HG03097 (cell line): ENCODE measurements around the gene TAS1R2.

Experiments used
- ATAC-seq: cut with Tn5 transposase; IDR thresholded peaks from one replicate; pipeline ENCODE4 v1.9.1; 2021; ENCODE audit not compliant: unreplicated experiment, low FRiP score

TAS1R2 gene

DNA sequence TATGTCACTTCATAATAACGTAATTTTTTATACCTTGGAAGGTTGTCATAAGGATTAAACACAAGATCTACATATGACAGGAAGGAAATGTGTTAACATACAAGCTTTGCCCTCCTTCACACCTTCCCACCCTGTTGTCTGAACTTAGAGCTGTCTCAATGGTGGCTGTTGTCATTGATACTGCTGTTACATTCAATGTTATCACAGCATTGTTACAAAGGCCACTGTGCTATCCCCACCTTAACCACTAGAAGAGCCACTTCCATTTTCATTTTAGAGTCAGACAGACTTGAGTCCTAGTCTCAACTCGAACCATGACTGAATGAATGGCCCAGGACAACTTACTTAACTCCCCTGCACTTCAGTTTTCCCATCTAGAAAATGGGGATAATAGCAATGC, 31.2 kb downstream of the TAS1R2 start:
- no peak for ATAC-seq

DNA sequence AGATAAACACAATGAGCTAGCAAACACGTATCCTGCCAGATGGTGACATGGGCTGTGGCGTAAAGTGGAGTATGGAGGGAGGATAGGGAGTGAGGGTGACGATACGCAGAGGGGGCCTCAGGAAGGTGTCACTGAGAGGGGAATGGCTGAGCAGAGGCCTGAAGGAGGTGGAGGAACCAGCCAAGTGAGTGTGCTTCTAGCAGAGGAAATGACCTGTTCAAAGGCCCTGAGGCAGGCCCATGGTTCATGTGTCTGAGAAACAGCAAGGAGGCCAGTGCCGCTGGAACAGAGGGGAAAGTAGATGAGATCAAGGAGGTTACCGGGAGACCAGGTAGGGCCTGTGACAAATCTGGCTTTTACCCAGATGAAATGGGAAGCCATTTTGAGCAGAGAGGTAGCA, 36.0 kb downstream of the TAS1R2 start:
- ATAC-seq = no peak

DNA sequence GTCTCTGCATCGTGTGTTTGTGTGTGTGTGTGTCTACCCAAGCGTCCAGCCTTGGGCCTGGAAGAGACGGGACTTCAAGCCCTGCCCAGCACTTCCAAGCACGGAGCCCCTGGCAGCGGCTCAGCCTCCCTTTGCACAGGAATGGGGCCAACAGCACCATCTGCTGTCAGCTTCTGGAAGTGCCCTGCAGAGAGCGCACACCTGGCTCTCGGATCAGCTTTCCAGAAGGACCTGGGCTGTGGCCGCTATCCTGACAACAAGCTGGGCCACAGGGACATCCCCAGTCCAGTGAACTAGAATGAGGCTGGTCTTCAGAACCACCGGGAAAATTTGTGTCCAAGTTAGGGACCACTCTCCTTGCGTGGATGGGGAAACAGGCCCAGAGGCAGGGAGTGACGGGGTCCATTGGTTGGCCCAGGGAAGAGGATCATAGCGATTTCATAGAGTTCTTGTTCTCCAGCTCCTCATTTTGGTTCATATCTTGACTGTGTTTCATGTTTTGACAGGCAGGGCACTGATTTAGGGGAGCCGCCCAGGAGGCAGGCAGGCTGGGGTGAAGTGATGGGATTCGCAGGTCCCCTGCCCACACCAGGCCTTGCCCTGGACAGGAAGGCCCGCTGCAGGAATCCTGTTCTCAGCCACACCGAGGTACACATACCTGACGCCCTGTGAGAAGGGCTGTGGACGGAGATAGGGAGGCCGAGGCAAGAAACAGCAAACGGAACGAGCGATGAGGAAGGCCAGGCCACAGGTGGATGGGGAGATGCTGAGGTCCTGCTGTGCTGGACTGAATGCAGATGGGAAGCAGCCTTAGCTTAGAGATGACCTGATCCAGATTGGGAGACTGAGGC, 38.4 kb downstream of the TAS1R2 start:
- no peak for ATAC-seq

DNA sequence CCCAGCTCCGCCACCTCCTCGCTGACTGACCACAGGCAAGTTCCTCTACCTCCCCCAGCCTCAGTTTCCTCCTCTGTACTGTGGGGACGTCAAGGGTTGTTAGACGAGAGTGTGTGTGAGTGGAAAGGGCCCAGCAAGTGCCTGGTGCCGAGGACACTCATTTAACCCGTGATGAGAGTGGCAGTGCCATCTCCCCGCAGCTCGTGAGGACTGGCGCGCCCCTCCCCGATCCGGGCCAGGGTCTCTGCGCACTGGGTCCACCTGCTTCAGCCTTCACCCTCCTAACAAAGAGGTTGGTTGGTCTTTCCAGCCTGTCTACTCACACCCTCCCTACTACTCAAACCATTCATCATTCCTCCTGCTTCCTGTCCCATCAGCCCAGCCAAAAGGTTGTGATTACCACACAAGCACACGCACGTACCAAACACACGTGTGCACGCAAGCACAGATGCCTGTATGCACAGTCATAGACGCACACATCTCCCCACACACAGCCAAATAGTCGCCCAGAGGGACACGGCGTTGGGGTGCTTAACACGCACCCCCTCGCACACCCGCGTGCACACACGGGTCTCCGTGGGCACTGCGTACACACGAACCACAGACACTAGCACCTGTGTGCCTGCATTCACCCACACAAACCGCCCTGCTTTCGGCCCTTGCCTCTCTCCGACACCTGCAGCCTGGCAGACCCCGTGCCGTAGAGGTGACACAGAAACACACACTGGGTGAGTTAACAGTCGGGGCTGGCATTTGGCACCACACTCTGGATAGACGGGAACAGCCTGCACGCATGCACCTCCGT, 39.3 kb downstream of the TAS1R2 start:
- ATAC-seq = no peak

DNA sequence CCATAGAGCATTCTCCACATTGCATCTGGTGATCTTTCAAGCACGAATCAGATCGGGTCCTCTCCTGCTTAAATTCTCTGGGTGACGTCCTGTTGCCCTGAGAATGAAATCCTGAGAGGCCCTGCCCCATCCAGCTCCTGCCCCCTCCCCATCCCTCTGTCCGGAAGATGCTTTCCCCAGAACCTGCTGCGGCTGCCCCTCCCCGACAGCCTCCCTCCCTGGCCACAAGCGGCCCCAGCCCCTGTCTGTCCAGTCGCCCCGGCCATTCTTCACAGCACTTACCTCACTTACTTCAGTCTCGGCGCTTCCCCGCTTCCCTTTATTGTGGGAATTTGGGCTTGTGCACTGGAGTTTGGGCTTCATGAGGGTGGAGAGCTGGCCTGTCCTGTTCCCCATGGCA, 40.3 kb downstream of the TAS1R2 start:
- ATAC-seq = no peak

DNA sequence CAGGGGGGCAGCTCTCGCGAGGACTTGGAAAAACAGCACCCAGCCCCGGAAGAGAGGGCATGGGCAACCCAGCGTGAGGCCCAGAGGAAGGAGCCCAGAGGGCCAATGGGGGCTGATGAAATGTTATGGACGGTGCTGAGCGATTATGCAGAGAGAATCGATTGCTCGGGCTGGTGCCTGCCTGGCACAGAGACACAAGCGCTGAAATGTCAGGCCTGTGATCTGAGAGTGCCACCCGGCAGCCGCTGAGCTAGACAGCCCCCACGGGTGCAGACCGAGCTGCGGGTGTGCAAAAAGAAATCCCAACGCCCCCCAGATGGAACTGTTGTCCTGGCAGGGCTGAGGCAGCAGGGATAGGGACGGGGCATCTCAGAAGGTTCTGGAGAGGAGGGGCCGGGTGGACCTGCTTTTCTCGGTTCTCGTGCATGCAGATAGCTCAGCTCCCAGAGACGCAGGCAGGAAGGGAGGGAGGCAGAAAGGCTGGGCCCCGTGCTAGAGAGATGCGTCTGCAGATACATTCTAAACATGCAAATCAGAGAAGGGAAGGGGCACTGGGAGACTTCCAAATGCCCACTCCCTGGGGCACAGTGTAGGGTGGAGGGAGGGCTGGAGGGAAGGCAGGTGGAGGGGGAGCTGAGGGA, 41.5 kb downstream of the TAS1R2 start:
- no peak for ATAC-seq

DNA sequence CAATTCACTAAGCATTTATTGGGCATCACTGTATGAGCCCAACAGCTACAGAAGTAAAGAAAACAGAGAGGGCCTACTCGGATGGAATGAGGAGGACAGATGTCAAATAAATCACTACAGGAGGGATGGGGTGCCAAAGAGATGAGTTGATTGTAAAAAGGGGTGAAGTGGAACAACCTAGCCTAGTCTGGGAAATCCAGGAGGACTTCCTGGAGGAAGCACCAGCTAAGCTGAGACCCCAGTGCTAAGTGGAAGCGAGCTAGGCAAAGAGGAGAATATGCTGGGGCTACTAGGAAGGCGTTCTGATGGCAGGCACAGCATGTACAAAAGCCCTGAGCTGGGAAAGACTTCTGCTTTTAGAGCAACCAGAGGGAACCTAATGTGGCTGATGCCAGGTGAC, 42.1 kb downstream of the TAS1R2 start:
- ATAC-seq = no peak

DNA sequence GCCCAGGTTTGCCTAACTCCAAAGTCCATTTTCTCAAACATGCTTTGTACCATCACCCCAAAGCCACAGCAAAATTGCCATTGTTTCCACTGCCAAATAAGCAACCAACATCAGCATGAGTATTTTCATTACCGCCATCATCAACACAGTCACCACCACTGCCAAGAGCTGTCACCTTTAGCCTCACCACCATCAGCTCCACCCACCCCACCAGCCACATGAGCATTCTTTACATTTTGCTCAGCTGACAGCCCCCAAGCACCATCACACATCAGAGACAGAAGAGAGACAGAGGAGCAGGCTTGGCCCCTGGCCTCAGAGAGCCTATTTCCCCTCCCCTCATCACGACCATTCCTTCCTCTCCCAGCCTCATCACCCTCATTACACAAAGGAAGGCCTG, 42.7 kb downstream of the TAS1R2 start:
- no peak for ATAC-seq

DNA sequence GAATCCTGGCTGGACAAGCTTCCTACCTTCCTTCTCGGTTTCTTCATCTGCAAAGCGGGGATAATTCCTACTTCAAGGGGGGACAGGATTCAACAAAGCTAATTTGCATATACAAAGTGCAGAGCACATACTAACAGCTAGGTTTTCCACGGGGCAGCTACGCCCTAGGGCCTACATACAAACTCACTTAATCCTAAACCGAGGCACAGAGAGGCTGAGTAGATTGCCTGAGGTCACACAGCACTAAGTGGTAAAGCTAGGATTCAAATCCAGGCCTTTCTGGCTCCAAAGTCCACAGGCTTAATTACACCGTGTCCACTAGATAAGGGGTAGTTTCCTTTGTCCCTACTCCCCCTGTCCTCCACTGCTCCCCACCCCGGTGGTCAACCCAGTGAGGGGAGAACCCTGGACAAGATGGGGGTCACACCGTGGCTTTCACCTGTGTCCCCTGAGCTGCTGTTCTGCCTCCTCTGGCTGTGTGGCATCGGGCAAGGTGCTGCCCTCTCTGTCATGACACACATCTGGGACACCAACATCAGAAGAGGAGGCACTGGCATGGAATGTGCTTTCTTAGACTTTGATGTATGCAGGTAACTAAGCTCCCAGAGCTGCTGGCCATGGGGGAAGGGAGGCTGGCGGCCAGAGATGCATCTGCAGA, 44.5 kb downstream of the TAS1R2 start:
- ATAC-seq = no peak

DNA sequence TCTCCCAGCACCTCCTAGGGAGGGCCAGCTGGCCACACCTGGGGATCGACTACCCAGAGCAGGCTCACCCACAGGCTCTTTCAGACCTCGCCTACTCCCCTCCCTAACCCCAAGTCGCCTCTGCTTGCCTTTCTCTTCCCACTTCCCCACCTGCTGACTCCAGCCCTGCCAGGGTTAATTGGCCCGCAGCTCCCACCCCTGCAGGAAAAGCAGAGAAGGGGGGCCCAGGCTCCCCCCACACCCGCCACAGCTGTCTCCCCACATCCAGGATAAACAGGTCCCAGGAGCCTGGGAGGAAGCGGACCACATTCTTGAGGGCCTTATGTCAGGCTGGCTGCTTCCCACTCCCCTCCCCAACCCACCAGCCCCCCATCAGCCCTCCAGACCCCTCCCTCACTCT, 45.0 kb downstream of the TAS1R2 start:
- no peak for ATAC-seq

DNA sequence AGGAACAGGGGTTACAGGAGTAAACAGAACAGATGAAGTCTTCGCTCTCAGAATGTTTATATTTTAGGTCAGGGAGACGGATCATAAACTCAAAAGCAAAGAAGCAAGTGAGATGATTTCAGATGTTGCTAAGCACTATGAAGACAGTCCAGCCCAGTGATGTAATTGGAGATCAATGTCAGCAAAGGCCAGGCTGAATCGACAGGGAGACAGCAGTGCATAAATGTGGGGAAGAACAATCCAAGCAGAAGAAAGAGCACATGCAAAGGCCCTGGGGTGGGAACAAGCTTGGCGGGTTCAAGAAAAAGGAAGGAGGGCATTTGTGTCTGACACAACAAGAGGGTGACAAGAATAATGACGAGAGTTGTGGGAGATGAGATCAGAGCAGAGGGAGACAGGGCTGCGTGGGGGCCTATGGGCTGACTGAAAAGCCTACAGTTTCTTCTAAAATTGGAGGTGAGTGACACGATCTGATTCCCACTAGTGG, 47.0 kb downstream of the TAS1R2 start:
- no peak for ATAC-seq

DNA sequence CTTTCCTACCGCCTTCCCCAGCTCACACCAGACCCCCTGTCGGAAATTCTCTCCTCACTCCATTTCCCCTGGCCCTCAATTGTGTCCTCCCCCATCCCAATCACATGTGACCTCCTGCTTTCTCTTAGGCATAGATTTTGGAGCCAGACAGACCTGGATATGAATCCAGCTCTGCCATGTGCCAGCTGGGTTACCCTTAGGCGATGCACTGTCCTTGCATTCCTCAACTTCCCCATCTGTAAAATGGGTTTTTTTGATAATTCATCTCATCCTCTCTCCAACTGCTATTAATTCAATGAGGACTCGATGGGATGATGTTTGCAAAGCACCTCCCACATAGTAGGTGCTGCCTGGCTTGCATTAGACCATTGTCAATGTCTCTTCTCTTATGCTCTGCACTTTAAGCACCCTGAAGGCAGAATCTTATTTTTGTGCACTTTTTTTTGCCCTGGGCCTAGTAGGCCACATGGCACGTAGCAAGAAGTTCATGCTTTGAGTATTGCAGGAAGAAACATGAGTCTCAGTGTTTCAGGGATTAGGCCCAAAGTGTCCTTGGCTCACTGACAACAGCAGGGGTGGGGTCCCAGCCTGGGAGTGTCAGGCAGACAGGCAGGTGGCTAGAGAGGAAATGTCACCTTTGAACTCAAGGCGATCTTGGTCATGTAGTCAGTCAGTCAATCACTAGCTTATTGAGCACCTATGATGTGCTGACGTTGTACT, 47.6 kb downstream of the TAS1R2 start:
- ATAC-seq = no peak

DNA sequence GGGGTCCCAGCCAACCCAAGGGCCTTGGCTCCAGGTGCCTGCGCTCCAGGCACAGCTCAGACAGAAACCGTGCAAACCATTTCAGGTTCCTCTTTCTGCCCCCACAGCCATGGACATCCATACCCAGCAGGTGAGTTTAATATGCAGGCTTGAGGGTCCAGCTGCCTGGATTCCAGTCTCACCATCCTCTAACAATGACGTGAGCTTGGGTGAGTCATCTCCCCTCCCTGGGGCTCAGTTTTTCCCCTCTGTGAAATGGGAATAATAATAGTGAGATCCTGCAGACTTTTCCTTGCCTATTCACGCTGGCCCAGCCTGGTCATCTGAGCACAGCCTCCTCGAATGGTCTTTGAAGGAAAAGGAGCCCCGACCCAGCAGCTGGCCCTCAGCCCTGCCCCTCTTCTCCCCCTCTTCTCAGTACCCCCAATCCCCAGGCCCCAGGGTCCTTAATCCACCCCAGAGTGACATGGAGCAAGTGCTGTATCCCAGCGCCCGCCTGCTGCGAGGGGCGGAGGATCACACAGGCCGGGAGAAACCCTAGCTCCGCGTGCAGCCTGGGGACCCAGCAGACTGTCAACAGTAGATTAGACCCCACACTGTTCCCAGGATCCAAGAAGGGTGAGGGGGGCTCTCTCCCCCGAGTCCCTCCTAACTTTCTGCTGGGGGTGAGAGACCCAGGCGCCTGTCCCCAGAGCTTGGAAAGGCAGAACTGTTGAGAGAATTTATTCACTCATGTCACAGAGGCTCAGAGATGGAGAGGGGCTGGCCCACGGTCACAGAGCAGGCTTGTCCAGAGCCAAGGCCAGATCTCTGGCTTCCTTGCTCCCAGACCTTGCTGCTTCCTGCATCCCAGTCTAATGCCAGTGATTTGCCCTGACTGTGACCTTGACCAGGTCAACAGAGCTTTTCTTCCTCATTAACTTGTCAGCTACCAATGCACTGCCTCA, 49.2 kb downstream of the TAS1R2 start:
- no peak for ATAC-seq

DNA sequence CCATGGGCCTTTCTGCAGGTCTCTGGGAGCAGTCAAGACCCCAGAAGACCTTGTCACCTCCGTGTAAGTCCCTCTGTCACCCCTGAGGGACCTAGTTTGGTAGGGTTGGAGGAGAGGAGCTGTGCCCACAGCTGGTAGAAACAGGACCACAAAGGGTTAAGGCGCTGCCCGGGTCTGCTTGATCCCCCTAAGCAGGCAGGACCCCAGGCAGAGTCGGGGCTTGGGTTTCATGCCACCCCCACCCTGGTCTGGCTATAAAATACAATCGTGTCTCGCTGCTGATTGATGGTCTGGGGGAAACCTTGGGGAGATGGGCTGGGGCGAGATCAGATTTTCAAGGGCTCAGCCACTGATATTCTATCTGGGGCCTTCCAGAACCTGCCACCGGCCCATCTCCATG, 50.9 kb downstream of the TAS1R2 start:
- no peak for ATAC-seq

DNA sequence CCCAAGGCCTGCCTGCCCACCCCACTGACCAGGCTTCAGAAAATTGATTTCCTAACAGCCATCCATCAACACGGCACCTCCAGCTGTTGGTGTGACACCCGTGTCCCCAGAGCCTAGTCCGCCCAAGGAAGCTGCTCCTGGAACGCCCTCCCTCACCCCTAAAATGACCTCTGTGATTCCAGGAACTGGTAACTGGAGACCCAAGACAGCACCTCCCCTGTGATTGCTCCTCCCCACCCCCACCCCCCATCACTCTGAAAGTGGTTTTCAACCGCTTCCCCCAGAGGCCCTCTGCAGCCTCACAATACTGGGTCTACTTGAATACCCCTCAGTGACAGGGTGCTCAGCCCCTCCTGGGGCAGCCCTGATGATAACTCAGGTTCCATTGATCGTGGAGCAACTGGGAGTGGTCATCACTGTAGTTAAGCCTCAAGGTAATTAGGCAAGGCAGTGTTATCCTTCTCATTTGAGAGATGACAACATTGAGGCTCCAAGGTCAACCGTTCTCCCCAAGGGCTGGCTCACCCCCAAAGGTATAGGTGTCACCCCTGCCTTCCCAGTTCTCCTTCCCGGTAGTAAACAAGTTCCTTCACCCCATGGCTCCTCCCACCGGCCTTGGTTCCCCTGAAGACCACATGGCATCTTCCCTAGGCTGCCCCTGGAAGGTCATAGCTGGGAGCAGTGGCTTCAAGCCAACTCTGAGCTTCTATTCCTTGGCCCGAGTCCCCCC, 52.0 kb downstream of the TAS1R2 start:
- no peak for ATAC-seq

DNA sequence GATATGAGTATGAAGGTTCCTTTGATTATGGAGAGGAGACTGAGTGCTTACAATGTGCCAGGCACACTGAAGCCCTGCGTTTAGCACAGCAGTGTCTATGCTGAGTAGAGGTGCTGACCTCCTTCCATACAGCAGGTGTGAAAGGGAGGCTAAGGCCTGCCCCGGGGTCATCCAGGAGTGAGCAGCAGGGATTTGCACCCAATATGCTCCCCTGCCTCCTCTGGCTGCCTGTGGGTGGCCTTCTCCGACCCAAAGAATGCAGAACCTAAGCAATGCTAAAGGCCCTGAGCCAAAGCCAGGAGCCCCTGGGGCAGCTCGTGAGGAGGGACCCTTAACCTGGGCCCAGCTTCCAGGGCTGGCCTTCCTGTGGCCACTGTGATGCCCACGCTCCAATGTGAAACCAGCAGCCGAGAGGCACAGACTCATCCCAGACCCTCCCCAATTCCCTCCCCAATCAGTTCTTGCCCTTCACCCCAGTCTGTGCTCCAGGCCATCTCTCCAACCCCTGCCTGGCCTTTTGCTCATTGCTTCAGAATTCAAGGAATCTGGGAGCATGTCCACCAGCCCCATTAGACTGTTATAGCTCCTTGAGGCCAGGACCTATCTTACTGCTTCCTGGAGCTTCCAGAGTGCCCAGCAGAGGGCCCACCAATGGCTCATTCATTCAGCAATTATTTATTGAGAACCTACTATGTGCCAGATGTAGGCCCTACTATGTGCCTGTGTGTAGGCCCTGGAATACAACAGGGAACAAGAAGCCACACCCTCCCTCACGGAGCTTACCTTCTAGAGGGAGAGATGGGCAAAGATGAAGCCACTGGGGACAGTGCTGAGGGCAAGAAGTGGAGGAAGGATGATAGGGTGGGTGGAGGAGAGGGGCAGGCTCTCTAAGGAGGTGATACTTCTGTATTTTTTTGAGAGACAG, 53.3 kb downstream of the TAS1R2 start:
- no peak for ATAC-seq

DNA sequence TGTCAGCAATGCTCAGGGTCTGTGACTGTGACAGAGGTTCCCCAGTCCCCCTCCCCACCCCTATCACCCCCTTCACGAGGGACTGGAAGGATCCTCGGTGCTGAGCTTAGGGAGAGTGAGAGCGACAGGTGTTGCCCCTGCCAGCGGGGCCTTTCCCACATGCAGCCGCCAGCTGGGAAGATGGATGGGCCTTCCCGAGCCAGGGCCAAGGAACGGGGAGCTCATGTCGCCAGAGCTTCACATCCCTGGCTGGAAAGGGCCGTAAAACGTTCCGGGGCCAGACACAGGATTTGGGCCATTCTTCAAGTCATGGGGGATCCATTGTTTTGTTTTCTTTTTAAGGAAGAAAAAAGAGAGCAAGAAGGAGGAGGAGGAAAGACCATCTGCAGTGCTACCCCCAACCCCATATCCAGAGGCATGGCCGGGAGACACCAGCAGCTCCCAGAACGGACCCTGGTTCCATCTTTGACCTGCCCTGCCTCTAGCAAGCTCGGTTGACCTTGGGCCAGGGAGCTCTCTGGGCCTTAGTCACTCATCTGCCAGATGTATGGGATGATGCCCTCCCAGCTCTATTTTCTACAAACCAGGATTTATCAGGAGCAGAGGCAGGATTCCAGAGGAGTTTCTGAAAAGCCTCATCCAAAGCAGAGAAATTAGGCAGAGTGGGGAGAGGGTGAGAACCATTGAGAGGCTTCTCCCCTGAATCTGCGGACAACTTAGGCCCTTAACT, 54.1 kb downstream of the TAS1R2 start:
- ATAC-seq = no peak
